Stimulated activated CD8-positive, alpha-beta memory T cell treated with anti-CD3 and anti-CD28 coated beads, Interleukin-12 subunit alpha, Interleukin-12 subunit beta, amount 100 ng/mL, for 24 hours (primary cell): ENCODE measurements around the gene GDPD3.
A peak's percentile ranks its signal among the peaks of the same experiment; 100 is the strongest.

Experiments used
- DNase-seq: peaks from one replicate; pipeline ENCODE4 v3.0.0-alpha.2; 2020; ENCODE audit errors: extremely low read depth

GDPD3 gene

GRCh38 chr16:30078744-30079143, 34.6 kb downstream of the GDPD3 start:
- DNase-seq, result no peak

- DNase-seq, result no peak
These were observed 35.7 kb downstream of the GDPD3 start for GRCh38 chr16:30077656-30078055.

- DNase-seq, result no peak
These were observed 37.0 kb downstream of the GDPD3 start for GRCh38 chr16:30076276-30076791.

- DNase-seq, result peak; percentile 82
These were observed 37.6 kb downstream of the GDPD3 start, which contains the start of gene PPP4C for GRCh38 chr16:30075503-30076275. TSS of gene PPP4C (plus strand) at chr16:30075994. CDS start at chr16:30076378, 384 bp downstream.

- no peak for DNase-seq
These were observed 42.8 kb downstream of the GDPD3 start for GRCh38 chr16:30070490-30070889.

- no peak for DNase-seq
These were observed 43.5 kb downstream of the GDPD3 start for GRCh38 chr16:30069611-30070462.

- DNase-seq, result no peak
These were observed 44.4 kb downstream of the GDPD3 start for GRCh38 chr16:30068750-30069610.

GRCh38 chr16:30068333-30068732, 45.0 kb downstream of the GDPD3 start:
- no peak for DNase-seq

- DNase-seq, result no peak
These were observed 45.8 kb downstream of the GDPD3 start for GRCh38 chr16:30067584-30067916.

GRCh38 chr16:30066761-30067583, 46.4 kb downstream of the GDPD3 start:
- DNase-seq, result no peak

GRCh38 chr16:30065943-30066760, 47.2 kb downstream of the GDPD3 start:
- DNase-seq, result no peak

GRCh38 chr16:30065102-30065942, 48.0 kb downstream of the GDPD3 start, which contains the start of gene ALDOA:
TSS of gene ALDOA (plus strand) at chr16:30065760. CDS start at chr16:30066898, 1,138 bp downstream.
- DNase-seq, result peak; percentile 85

- DNase-seq, result no peak
These were observed 48.6 kb downstream of the GDPD3 start for GRCh38 chr16:30064729-30065101.

- no peak for DNase-seq
These were observed 49.2 kb downstream of the GDPD3 start for GRCh38 chr16:30063893-30064728.

GRCh38 chr16:30063278-30063892, 50.0 kb downstream of the GDPD3 start:
- no peak for DNase-seq

GRCh38 chr16:30060836-30061554, 52.3 kb downstream of the GDPD3 start:
- DNase-seq, result no peak

- DNase-seq, result no peak
These were observed 53.0 kb downstream of the GDPD3 start for GRCh38 chr16:30060346-30060745.
